ENCODE measurements around the gene MAPK8IP2.

The MAPK8IP2 gene

GRCh38 chr22:50599816-50600455, 657 bp upstream of the MAPK8IP2 start:
- Histone ChIP-seq H3K4me3 (ENCODE audit: insufficient read depth, low read length, poor library complexity, severe bottlenecking) (no peak overlapping the region), H3K36me3 (ENCODE audit: low read length) (no peaks in the 10 kb centered on the region), H4K20me1 (ENCODE audit: low read depth, low read length) (no peaks in the 10 kb centered on the region), H3K9me2 (replicated peaks; ENCODE audit: insufficient read depth, low read length) (no peaks in the 10 kb centered on the region), H3K9ac (ENCODE audit: low read length) (no peak overlapping the region), H3K79me2 (ENCODE audit: insufficient read depth, low read length) (no peaks in the 10 kb centered on the region), H3K27ac (ENCODE audit: low read depth, low read length) (no peak overlapping the region), H3K4me2 (ENCODE audit: low read depth, low read length, poor library complexity, severe bottlenecking) (no peak overlapping the region), H2AFZ (ENCODE audit: low read depth, low read length, severe bottlenecking) (no peak overlapping the region), H3F3A (ENCODE audit: insufficient read depth) (no peaks in the 10 kb centered on the region), H3K9me3 (ENCODE audit: insufficient read depth, low read length) (no peaks in the 10 kb centered on the region), H3K27me3 (ENCODE audit: low read length) (no peaks in the 10 kb centered on the region)
- TF ChIP-seq CTCF (IDR thresholded peaks at IDR 0.05; ENCODE audit: insufficient read depth, low read length, poor library complexity, severe bottlenecking) (no peak), EZH2phosphoT487 (conservative IDR thresholded peaks at IDR 0.05; ENCODE audit: low read length) (no peak)

GRCh38 chr22:50600967-50601668, 525 bp downstream of the MAPK8IP2 start:
- no peak overlapping the region for H3K4me2 ChIP-seq (ENCODE audit: low read depth, low read length, poor library complexity, severe bottlenecking)

GRCh38 chr22:50601669-50602337, 1.2 kb downstream of the MAPK8IP2 start:
- no peaks in the 10 kb centered on the region for H3K9me2 ChIP-seq (replicated peaks; ENCODE audit: insufficient read depth, low read length)
- no peaks in the 10 kb centered on the region for H3K79me2 ChIP-seq (ENCODE audit: insufficient read depth, low read length)
- TF ChIP-seq CTCF (IDR thresholded peaks at IDR 0.05; ENCODE audit: insufficient read depth, low read length, poor library complexity, severe bottlenecking) (no peak), EZH2phosphoT487 (conservative IDR thresholded peaks at IDR 0.05; ENCODE audit: low read length) (no peak)
- H3K4me3 ChIP-seq (ENCODE audit: insufficient read depth, low read length, poor library complexity, severe bottlenecking) = no peak overlapping the region
- H3K27me3 ChIP-seq (ENCODE audit: low read length) = no peaks in the 10 kb centered on the region
- no peaks in the 10 kb centered on the region for H4K20me1 ChIP-seq (ENCODE audit: low read depth, low read length)
- no peak overlapping the region for H3K4me2 ChIP-seq (ENCODE audit: low read depth, low read length, poor library complexity, severe bottlenecking)
- no peaks in the 10 kb centered on the region for H3K36me3 ChIP-seq (ENCODE audit: low read length)
- no peak overlapping the region for H2AFZ ChIP-seq (ENCODE audit: low read depth, low read length, severe bottlenecking)
- H3K9me3 ChIP-seq (ENCODE audit: insufficient read depth, low read length) = no peaks in the 10 kb centered on the region
- H3K9ac ChIP-seq (ENCODE audit: low read length) = no peak overlapping the region
- H3F3A ChIP-seq (ENCODE audit: insufficient read depth) = no peaks in the 10 kb centered on the region
- no peak overlapping the region for H3K27ac ChIP-seq (ENCODE audit: low read depth, low read length)

More at GRCh38 chr22:50600967-50601668, 525 bp downstream of the MAPK8IP2 start:
- H3K4me3 ChIP-seq (ENCODE audit: insufficient read depth, low read length, poor library complexity, severe bottlenecking) = no peak overlapping the region
- H3F3A ChIP-seq (ENCODE audit: insufficient read depth) = no peaks in the 10 kb centered on the region
- H2AFZ ChIP-seq (ENCODE audit: low read depth, low read length, severe bottlenecking) = no peak overlapping the region
- H3K9ac ChIP-seq (ENCODE audit: low read length) = no peak overlapping the region
- TF ChIP-seq EZH2phosphoT487 (conservative IDR thresholded peaks at IDR 0.05; ENCODE audit: low read length) (no peak), CTCF (IDR thresholded peaks at IDR 0.05; ENCODE audit: insufficient read depth, low read length, poor library complexity, severe bottlenecking) (no peak)
- no peaks in the 10 kb centered on the region for H3K27me3 ChIP-seq (ENCODE audit: low read length)
- H3K9me2 ChIP-seq (replicated peaks; ENCODE audit: insufficient read depth, low read length) = no peaks in the 10 kb centered on the region
- no peaks in the 10 kb centered on the region for H3K36me3 ChIP-seq (ENCODE audit: low read length)
- H4K20me1 ChIP-seq (ENCODE audit: low read depth, low read length) = no peaks in the 10 kb centered on the region
- no peaks in the 10 kb centered on the region for H3K9me3 ChIP-seq (ENCODE audit: insufficient read depth, low read length)
- H3K79me2 ChIP-seq (ENCODE audit: insufficient read depth, low read length) = no peaks in the 10 kb centered on the region
- no peak overlapping the region for H3K27ac ChIP-seq (ENCODE audit: low read depth, low read length)
